Fibroblast of lung (primary cell): ENCODE results near the gene NFYC. TPM values are rescaled to one million over a fixed set of nuclear protein-coding genes. Genes with fewer than 3 reads are reported as not detected.

ENCODE experiments used
- DNase-seq, 2 donors: peaks; one replicate each; pipeline versions ENCODE4 v3.0.0 to v3.0.0-alpha.2; 2010; ENCODE audit warnings: low read depth in 2 of 2
- H2AFZ ChIP-seq: 2 replicates; pipeline ENCODE4 v1.5.1; 2012; ENCODE audit warnings: low read length, control low read depth, inconsistent platforms
- H3K27ac ChIP-seq: 2 replicates; pipeline ENCODE4 v1.5.1; 2011; ENCODE audit warnings: low read length, control low read depth; ENCODE audit not compliant: insufficient read depth
- H3K27me3 ChIP-seq: 2 replicates; pipeline ENCODE4 v1.5.1; 2011; ENCODE audit warnings: mild to moderate bottlenecking, low read length; ENCODE audit not compliant: control insufficient read depth, insufficient read depth
- H3K36me3 ChIP-seq: 2 replicates; pipeline ENCODE4 v1.5.1; 2011; ENCODE audit warnings: low read length; ENCODE audit not compliant: control insufficient read depth, insufficient read depth
- H3K4me1 ChIP-seq: 2 replicates; pipeline ENCODE4 v1.5.1; 2011; ENCODE audit warnings: low read length; ENCODE audit not compliant: control insufficient read depth, insufficient read depth; ENCODE audit errors: extremely low read depth
- H3K4me2 ChIP-seq: 2 replicates; pipeline ENCODE4 v1.5.1; 2011; ENCODE audit warnings: low read length, control low read depth; ENCODE audit not compliant: insufficient read depth; ENCODE audit errors: extremely low read depth
- H3K4me3 ChIP-seq, 4 experiments: fragments of 200-600 bp in 1 of 4; sonication (generic) in 1 of 4; replicated peaks in 1 of 4; 2 replicates each; pipeline ENCODE4 v1.5.1; 2011 to 2016; ENCODE audit warnings: low read length in 4 of 4, low read depth in 3 of 4, mild to moderate bottlenecking in 3 of 4, control low read depth in 2 of 4, inconsistent platforms in 1 of 4, mixed read lengths in 1 of 4; ENCODE audit not compliant: insufficient read depth in 1 of 4; ENCODE audit errors: control extremely low read depth in 1 of 4
- H3K79me2 ChIP-seq: 2 replicates; pipeline ENCODE4 v1.5.1; 2012; ENCODE audit warnings: mild to moderate bottlenecking, low read length, inconsistent platforms; ENCODE audit not compliant: control insufficient read depth, insufficient read depth
- H3K9ac ChIP-seq: 2 replicates; pipeline ENCODE4 v1.5.1; 2011; ENCODE audit warnings: mild to moderate bottlenecking, low read length, control low read depth; ENCODE audit not compliant: insufficient read depth
- H3K9me3 ChIP-seq: 2 replicates; pipeline ENCODE4 v1.5.1; 2012; ENCODE audit warnings: low read depth, low read length; ENCODE audit not compliant: control insufficient read depth, insufficient read depth
- H4K20me1 ChIP-seq: 2 replicates; pipeline ENCODE4 v1.5.1; 2011; ENCODE audit warnings: low read length; ENCODE audit not compliant: control insufficient read depth, insufficient read depth; ENCODE audit errors: extremely low read depth
- EZH2 ChIP-seq: IDR thresholded peaks from 2 replicates; pipeline ENCODE4 v1.5.1; 2012; ENCODE audit warnings: low read length, control low read depth, mild to moderate bottlenecking; ENCODE audit errors: missing control alignments
- polyA plus RNA-seq, 2 donors: library from polyadenylated mRNA; depleted of rRNA in 1 of 2; stranded (reverse) in 1 of 2; unstranded in 1 of 2; fragments of >200 nt; gene quantifications; 2 replicates each; pipeline ENCODE4 v1.2.1, GENCODE V29; 2011 to 2012; ENCODE audit warnings: missing spikeins in 1 of 2
- total RNA-seq: library from RNA; depleted of rRNA; stranded (reverse); fragments of >200 nt; gene quantifications from 2 replicates; pipeline ENCODE4 v1.2.1, GENCODE V29; 2014
- TF ChIP-seq, protein P1 (sequence below), 2 donors: IDR thresholded peaks in 1 of 2; conservative IDR thresholded peaks in 1 of 2; 1 replicate in 1 of 2; 2 replicates in 1 of 2; pipeline ENCODE4 v1.5.1; 2011 to 2012; ENCODE audit warnings: low read length in 2 of 2, control low read depth in 1 of 2, inconsistent platforms in 1 of 2, low read depth in 1 of 2, mild to moderate bottlenecking in 1 of 2

Gene NFYC
- total and polyA plus RNA-seq, 2 donors (not counting 1 experiment from before 2014, with no cell fraction given): 23.8 to 31.0 TPM

DNA sequence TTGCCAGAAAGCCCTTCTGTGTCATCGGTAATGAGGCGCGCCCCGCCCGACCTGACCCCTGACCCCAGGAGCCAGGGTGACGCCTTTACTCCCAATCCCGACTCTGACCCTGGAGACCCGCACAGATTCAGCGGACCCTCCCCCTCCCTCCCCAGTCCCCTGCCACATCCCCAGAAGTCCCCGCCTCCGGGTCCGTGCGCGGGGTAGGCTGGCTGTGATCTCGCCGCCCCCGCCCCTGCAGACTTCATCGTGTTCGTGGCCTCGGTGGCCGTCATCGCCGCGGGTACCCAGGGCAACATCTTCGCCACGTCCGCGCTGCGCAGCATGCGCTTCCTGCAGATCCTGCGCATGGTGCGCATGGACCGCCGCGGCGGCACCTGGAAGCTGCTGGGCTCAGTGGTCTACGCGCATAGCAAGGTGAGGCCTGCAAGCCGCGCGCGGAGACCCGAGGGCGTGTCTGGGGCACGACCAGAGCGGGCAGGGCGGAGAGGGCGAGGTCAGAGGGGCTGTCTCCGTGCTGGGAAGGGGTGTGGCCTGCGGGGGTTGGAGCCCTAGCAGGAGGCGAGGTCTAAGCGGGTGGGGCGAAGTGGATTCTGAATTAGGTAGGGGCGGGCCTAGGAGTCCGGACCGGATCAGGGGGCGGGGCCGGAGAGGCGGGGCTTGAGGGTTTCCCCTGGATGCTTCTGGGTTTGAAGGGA lies 126.9 kb downstream of the NFYC start:
- Histone ChIP-seq H3K79me2 (no peaks in the 10 kb centered on the region), H2AFZ (no peak overlapping the region), H3K9ac (no peak overlapping the region), H3K4me3 (peak overlapping the region in 1 of 4 experiments; percentile 34), H3K27ac (no peak overlapping the region), H3K9me3 (no peaks in the 10 kb centered on the region), H3K27me3 (peaks cover 9% of the 10 kb centered on the region), H3K4me2 (peak overlapping the region; percentile 13), H3K36me3 (no peaks in the 10 kb centered on the region), H4K20me1 (no peaks in the 10 kb centered on the region), H3K4me1 (no peaks in the 10 kb centered on the region)
- DNase-seq: peak; percentile 5 to 18
- no peak for TF ChIP-seq EZH2
- TF ChIP-seq, protein P1, sequence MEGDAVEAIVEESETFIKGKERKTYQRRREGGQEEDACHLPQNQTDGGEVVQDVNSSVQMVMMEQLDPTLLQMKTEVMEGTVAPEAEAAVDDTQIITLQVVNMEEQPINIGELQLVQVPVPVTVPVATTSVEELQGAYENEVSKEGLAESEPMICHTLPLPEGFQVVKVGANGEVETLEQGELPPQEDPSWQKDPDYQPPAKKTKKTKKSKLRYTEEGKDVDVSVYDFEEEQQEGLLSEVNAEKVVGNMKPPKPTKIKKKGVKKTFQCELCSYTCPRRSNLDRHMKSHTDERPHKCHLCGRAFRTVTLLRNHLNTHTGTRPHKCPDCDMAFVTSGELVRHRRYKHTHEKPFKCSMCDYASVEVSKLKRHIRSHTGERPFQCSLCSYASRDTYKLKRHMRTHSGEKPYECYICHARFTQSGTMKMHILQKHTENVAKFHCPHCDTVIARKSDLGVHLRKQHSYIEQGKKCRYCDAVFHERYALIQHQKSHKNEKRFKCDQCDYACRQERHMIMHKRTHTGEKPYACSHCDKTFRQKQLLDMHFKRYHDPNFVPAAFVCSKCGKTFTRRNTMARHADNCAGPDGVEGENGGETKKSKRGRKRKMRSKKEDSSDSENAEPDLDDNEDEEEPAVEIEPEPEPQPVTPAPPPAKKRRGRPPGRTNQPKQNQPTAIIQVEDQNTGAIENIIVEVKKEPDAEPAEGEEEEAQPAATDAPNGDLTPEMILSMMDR (conservative IDR thresholded peaks at IDR 0.05 in 1 of 2, IDR thresholded peaks at IDR 0.05 in 1 of 2; ENCODE audit: low read depth in 1 of 2, low read length in 2 of 2): no peak

DNA sequence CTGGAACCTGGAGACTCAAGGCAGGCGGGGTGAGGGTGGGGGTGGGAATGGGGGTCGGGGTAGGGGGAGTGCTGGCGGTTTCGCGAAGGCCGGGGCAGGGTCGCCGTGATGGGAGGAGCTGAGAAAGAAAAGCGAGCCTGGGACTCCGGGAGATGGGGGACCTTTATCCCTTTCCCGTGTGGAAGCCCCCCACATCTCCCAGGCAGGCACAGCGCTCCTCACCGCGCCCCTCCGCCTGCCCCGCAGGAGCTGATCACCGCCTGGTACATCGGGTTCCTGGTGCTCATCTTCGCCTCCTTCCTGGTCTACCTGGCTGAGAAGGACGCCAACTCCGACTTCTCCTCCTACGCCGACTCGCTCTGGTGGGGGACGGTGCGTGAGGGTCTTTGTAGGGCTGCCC lies 127.6 kb downstream of the NFYC start:
- Histone ChIP-seq H3K9ac (no peak overlapping the region), H3K36me3 (no peaks in the 10 kb centered on the region), H4K20me1 (no peaks in the 10 kb centered on the region), H3K9me3 (no peaks in the 10 kb centered on the region), H3K4me3 (no peak overlapping the region), H3K4me2 (no peak overlapping the region), H3K79me2 (no peaks in the 10 kb centered on the region), H2AFZ (no peak overlapping the region), H3K27me3 (peaks cover 9% of the 10 kb centered on the region), H3K4me1 (no peaks in the 10 kb centered on the region), H3K27ac (no peak overlapping the region)
- no peak for TF ChIP-seq EZH2
- TF ChIP-seq, protein P1 (conservative IDR thresholded peaks at IDR 0.05 in 1 of 2, IDR thresholded peaks at IDR 0.05 in 1 of 2; ENCODE audit: low read depth in 1 of 2, low read length in 2 of 2): no peak
- no peak for DNase-seq

GRCh38 chr1:40820251-40820797 lies 128.8 kb downstream of the NFYC start:
- TF ChIP-seq, protein P1 (conservative IDR thresholded peaks at IDR 0.05 in 1 of 2, IDR thresholded peaks at IDR 0.05 in 1 of 2; ENCODE audit: low read depth in 1 of 2, low read length in 2 of 2): peak in 1 of 2 donors; percentile 9
- TF ChIP-seq EZH2: no peak
- Histone ChIP-seq H3K9ac (no peak overlapping the region), H3K4me2 (no peak overlapping the region), H2AFZ (no peak overlapping the region), H3K27ac (no peak overlapping the region), H4K20me1 (no peaks in the 10 kb centered on the region), H3K36me3 (no peaks in the 10 kb centered on the region), H3K4me3 (no peak overlapping the region), H3K9me3 (no peaks in the 10 kb centered on the region), H3K79me2 (no peaks in the 10 kb centered on the region), H3K4me1 (no peaks in the 10 kb centered on the region), H3K27me3 (peaks cover 9% of the 10 kb centered on the region)
- DNase-seq: no peak

Other genes with a start within 250 kb of the NFYC start
- gene ZFP69B, start 241.2 kb upstream of the NFYC start, total RNA-seq: 1.3 and 2.5 TPM in 2 replicates
- 2.7 and 3.5 TPM in 2 replicates for gene ZFP69B, start 241.2 kb upstream of the NFYC start, polyA plus RNA-seq
- 4.3 and 4.4 TPM in 2 replicates for gene ZFP69, start 214.4 kb upstream of the NFYC start, total RNA-seq
- gene ZFP69, start 214.4 kb upstream of the NFYC start, polyA plus RNA-seq: 2.6 TPM in 2 replicates
- gene EXO5, start 182.9 kb upstream of the NFYC start, total RNA-seq: 7.7 and 11.1 TPM in 2 replicates
- 9.0 and 13.4 TPM in 2 replicates for gene EXO5, start 182.9 kb upstream of the NFYC start, polyA plus RNA-seq
- 4.1 and 4.4 TPM in 2 replicates for gene ZNF684, start 160.1 kb upstream of the NFYC start, total RNA-seq
- gene ZNF684, start 160.1 kb upstream of the NFYC start, polyA plus RNA-seq: 3.3 and 4.0 TPM in 2 replicates
- 0.33 and 0.51 TPM in 2 replicates for gene RIMS3, start 26.0 kb upstream of the NFYC start, total RNA-seq
- 0.11 and 0.12 TPM in 2 replicates for gene RIMS3, start 26.0 kb upstream of the NFYC start, polyA plus RNA-seq
- gene KCNQ4, start 92.1 kb downstream of the NFYC start, total RNA-seq: under 0.01 TPM in 2 replicates
- gene KCNQ4, start 92.1 kb downstream of the NFYC start, polyA plus RNA-seq: 0.02 and 0.03 TPM in 2 replicates
- gene CITED4, start 170.7 kb downstream of the NFYC start, total RNA-seq: 1.7 and 2.6 TPM in 2 replicates
- gene CITED4, start 170.7 kb downstream of the NFYC start, polyA plus RNA-seq: 0.20 and 0.58 TPM in 2 replicates